IMR-90 (cell line): ENCODE results near the gene NAT14. TPM values are rescaled to one million over a fixed set of nuclear protein-coding genes. Genes with fewer than 3 reads are reported as not detected.

ENCODE experiments used
- polyA plus RNA-seq, 3 experiments: library from polyadenylated mRNA; depleted of rRNA; stranded (reverse); fragments of >200 nt; gene quantifications; 2 replicates each; pipeline ENCODE4 v1.2.3, GENCODE V29; 2012; ENCODE audit warnings: low replicate concordance in 1 of 3
- total RNA-seq: library from RNA; depleted of rRNA; stranded (reverse); fragments of >200 nt; gene quantifications from 2 replicates; pipeline ENCODE4 v1.2.3, GENCODE V29; 2012
- TF ChIP-seq, protein P1 (sequence below): fragments of 150-350 bp; IDR thresholded peaks from 2 replicates; pipeline ENCODE4 v1.6.1; 2017; ENCODE audit warnings: mild to moderate bottlenecking, antibody characterized with exemption, low read length, low read depth

Gene NAT14
- total and polyA plus RNA-seq, 2 of the 4 experiments (the other 2 are of a cell fraction) = 4.3 to 41.2 TPM

DNA sequence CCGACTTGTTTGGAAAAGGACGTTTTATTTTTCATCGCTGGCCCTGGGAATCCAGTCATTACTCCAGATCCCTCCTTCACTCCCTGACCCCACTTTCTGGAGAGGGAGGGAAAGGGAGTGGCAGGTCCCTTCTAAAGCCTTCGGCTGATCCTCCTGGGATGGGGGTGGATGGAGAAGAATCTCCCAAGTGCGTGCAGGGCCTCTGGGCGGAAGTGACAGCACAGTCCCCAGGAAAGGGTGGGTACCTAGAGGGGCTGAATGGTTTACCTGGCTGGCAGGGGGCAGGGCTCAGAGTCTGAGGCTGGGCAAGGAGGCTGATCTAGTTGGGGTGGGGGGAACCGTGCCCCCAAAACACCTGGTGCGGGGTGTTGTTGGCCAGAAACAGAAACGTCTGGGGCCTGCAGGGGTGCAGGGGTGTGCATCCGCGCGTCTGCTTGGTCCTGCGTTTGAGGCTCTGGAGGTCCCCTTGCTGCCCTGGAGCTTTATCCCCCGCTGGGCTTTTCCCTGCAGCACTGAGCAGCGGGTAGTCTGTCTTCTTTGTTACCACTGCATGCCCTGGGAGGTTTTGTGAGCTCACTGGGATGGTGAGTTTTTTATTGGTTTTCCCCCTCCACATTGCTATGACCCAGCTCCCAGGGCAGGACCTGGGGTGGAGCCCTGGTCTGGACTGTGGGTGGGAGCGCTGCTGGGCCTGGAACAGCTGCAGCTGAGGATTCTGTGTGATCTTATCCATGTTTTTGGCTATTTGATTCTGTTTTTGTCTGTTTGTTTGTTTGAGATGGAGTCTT is 11.6 kb upstream of the NAT14 start (continued):
- TF ChIP-seq, protein P1, sequence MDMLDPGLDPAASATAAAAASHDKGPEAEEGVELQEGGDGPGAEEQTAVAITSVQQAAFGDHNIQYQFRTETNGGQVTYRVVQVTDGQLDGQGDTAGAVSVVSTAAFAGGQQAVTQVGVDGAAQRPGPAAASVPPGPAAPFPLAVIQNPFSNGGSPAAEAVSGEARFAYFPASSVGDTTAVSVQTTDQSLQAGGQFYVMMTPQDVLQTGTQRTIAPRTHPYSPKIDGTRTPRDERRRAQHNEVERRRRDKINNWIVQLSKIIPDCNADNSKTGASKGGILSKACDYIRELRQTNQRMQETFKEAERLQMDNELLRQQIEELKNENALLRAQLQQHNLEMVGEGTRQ = no peak
